Urinary bladder (tissue), 4 donors: ENCODE measurements around the gene VPS8. TPM values are rescaled to one million over a fixed set of nuclear protein-coding genes. Genes with fewer than 3 reads are reported as not detected.

Experiments
- DNase-seq: peaks from one replicate; pipeline ENCODE4 v3.0.0-alpha.2; 2015; ENCODE audit errors: extremely low spot score
- H3K27ac ChIP-seq: one replicate; pipeline ENCODE4 v1.5.1; 2013; ENCODE audit warnings: low read depth, mild to moderate bottlenecking, moderate library complexity
- H3K36me3 ChIP-seq: one replicate; pipeline ENCODE4 v1.6.1; 2013; ENCODE audit warnings: mild to moderate bottlenecking, moderate library complexity; ENCODE audit not compliant: insufficient read depth
- H3K4me1 ChIP-seq: one replicate; pipeline ENCODE4 v1.6.1; 2013; ENCODE audit warnings: mild to moderate bottlenecking, moderate library complexity; ENCODE audit not compliant: insufficient read depth
- H3K4me3 ChIP-seq: one replicate; pipeline ENCODE4 v1.5.1; 2013; ENCODE audit warnings: low read depth, low read length
- whole genome bisulfite sequencing: extraction: QIAGEN DNeasy Blood & Tissue Kit; methylation state at CpG from one replicate; pipeline ENCODE4 v1.1.7; 2013; 5-methylcytosine and 5-hydroxymethylcytosine counted together
- polyA plus RNA-seq: library from polyadenylated mRNA; stranded (reverse); fragments of 200-250 nt; gene quantifications from one replicate; pipeline ENCODE4 v1.2.3, GENCODE V29; 2013
- total RNA-seq: library from RNA; depleted of rRNA; stranded (reverse); fragments of >200 nt; gene quantifications from one replicate; pipeline ENCODE4 v1.2.3, GENCODE V29; 2014
- donor health status: healthy with polysubstance abuse.
- donor health status: healthy.

The VPS8 gene
- total and polyA plus RNA-seq, 2 donors, result 14.0 to 200 TPM

DNA sequence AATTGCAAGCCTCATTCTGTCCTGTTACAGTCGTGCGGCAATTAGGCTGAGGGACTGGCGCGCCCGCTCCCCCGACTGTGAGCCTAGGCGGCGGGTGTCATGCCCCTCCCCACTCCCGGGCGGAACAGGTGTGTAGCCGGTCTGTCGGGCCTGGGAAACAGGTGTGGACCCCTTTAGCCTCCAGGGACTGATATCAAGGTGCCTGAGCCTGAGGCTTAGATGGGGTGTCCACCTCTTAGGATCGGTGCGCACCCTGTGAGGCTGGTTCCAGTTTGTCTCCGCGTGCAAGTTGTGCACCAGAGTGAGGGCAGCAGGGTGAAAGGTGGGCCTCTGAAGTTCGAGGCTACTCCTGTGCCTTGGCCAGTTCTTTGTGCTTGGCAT lies 686 bp downstream of the VPS8 start:
- H3K4me1 ChIP-seq, result no peaks in the 10 kb centered on the region
- no peaks in the 10 kb centered on the region for H3K36me3 ChIP-seq
- DNase-seq, result no peak
- H3K4me3 ChIP-seq, result peak overlapping the region; percentile 73
- 3% methylated on average over 17 of the region's 17 CpGs for WGBS
- H3K27ac ChIP-seq, result no peak overlapping the region

DNA sequence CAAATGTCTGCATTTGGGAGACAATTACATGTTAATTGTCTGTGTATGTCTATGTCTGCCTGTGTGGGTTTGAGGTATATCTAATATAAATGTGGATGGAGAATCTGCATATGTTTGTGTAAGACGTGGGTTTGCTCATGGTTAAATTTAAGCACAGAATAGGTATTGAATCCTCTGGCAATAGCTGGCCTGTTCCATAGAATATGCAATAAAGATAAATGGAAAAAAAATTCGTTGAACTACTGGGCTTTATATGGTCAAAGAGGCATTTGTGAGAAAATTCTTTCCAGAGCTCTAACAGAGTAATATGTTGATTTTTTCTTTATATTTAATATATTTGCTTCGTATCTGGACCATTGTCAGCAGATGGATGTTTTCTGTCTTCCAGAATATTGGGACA lies 1.4 kb downstream of the VPS8 start:
- Histone ChIP-seq H3K4me1 (no peaks in the 10 kb centered on the region), H3K27ac (no peak overlapping the region), H3K36me3 (no peaks in the 10 kb centered on the region), H3K4me3 (no peak overlapping the region)
- WGBS, result 82% methylated on average over 3 of the region's 3 CpGs
- no peak for DNase-seq

DNA sequence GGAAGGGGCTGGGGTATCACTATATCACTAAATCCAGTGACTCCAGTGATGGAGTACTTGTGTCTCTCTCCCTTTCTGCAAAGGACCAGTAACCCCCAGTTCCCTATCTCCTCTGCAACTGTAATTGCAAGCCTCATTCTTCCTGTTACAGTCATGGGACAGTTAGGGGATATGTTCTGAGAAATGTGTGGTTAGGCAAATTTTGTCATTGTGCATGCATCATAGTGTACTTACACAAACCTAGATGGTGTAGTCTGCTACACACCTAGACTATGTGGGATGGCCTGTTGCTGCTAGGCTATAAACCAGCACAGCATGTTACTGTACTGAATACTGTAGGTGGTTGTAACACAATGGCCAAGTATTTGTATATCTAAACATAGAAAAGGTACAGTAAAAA lies 2.2 kb downstream of the VPS8 start:
- Histone ChIP-seq H3K27ac (no peak overlapping the region), H3K4me3 (no peak overlapping the region), H3K4me1 (no peaks in the 10 kb centered on the region), H3K36me3 (no peaks in the 10 kb centered on the region)
- DNase-seq, result no peak

DNA sequence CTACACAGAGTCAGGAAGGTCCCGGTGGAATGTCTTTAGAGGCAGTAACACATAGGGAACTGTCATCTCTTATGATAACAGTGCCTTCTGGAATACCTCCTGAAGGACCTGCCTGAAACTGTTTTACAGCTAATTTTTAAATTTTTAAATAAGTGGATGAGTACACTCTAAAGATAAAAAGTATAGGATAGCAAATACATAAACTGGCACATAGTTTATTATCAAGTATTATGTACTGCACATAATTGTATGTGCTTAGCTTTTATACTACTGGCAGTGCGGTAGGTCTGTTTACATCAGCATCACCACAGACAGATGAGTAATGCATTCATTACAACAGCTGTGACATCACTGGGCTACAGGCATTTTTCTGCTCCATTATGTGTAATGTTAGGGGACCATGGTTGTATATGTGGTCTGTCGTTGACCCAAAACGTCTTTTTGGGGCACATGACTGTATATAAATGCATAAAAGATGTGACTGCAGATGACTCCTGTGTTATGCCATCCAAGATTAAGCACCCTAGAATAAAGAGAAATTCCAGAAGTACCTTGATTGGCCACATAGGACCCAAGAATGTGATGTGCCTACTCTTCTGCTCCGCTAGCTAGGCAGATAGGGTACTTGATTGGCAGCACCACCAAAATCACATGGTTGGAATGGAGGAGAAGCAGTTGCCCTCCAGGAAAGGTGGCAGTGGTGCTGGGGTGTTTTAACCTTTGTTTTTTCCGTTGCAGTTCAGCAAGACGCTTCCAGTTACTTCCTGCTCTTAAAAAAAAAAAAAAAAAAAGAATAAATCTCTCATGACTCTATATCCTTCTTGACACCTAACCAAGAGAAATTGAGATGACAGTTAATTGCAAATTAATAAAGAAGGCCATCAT lies 3.3 kb downstream of the VPS8 start:
- Histone ChIP-seq H3K36me3 (no peaks in the 10 kb centered on the region), H3K27ac (no peak overlapping the region), H3K4me3 (no peak overlapping the region), H3K4me1 (no peaks in the 10 kb centered on the region)
- 75% methylated on average over 7 of the region's 7 CpGs for WGBS
- DNase-seq, result no peak

GRCh38 chr3:184816614-184817013 lies 4.6 kb downstream of the VPS8 start:
- no peak overlapping the region for H3K4me3 ChIP-seq
- H3K27ac ChIP-seq, result no peak overlapping the region
- 93% methylated on average over 5 of the region's 5 CpGs for WGBS
- H3K36me3 ChIP-seq, result no peaks in the 10 kb centered on the region
- no peaks in the 10 kb centered on the region for H3K4me1 ChIP-seq
- DNase-seq, result no peak

DNA sequence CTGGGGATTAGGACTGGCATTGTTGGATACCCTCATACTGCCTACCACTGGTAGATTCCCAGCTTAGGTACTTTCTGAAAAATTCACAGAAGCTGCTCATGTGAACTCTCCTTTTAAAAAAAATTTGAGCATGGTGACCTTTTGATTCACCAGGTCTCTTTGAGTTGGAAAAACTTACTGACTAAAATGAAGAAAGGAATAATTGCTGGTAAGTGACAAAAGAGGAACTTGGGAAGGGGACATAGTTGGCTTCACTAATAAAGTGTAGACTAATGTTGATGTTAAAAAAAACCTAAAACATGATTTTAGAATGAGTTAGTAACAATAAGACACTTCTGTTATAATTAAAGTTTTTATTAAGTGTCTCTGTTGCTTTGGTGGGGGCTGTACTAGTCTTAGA lies 8.6 kb downstream of the VPS8 start:
- no peak for DNase-seq
- H3K4me3 ChIP-seq, result no peak overlapping the region

DNA sequence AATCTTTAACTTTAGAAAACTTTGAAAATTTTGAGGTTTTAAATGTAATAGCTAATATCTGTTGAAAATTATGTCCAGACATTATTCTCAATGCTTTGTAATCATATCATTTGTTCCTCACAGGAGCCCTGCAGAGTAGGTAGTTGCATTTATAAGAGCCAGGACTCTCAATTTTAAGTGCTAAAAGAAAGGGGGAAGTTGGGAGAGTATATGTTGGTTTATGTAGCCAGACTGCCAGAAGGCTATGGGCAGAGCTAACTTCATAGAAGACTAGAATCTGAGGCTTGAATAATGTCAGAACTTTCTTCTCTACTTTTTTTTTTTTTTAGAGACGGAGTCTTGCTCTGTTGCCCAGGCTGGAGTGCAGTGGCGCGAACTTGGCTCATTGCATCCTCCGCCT lies 9.1 kb downstream of the VPS8 start:
- Histone ChIP-seq H3K27ac (no peak overlapping the region), H3K4me3 (no peak overlapping the region), H3K4me1 (no peaks in the 10 kb centered on the region), H3K36me3 (no peaks in the 10 kb centered on the region)
- no peak for DNase-seq
- WGBS, result 97% methylated on average over 4 of the region's 4 CpGs

More for the DNA sequence above, 8.6 kb downstream of the VPS8 start:
- H3K4me1 ChIP-seq, result no peaks in the 10 kb centered on the region
- no peak overlapping the region for H3K27ac ChIP-seq
- no peaks in the 10 kb centered on the region for H3K36me3 ChIP-seq

DNA sequence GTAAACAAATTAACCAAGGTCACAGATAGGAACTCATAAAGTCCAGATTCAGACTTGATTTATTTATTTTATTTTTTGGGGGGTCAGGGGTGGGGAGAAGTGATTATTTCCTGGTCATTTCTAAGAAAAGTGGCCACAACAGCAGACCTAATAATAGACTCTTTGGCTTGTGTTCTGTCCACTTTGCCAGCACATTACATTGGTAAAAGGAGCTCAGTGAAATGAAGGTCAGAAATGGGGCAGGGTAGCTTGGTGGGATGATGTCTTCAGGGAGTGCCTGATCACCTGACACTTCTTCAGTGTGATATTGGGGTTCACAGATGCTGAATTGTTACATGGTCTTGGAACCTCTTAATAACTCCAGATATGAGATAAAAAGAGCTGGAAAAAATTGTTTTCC lies 10.1 kb downstream of the VPS8 start:
- H3K4me3 ChIP-seq, result no peak overlapping the region
- no peaks in the 10 kb centered on the region for H3K4me1 ChIP-seq
- H3K27ac ChIP-seq, result no peak overlapping the region
- DNase-seq, result no peak
- no peaks in the 10 kb centered on the region for H3K36me3 ChIP-seq

DNA sequence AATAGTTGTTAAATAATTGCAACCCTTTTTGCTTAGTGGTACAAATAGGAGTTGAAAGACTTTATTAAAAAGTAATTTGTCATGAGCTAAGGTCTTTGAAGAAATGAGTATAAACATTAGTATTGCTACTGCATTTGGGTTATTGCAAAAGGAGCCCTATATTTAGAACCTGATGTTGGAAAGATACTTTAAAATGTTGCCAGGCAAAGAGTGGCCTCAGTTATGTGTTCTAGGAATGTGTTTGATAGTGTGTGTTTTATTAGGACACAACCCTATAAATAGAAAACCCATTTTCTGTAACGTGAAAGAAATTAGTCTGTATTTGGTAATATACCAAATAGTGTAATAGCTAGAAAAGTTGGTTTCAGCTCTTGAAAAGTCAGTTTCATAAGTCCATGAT lies 10.7 kb downstream of the VPS8 start:
- H3K4me3 ChIP-seq, result no peak overlapping the region
- no peaks in the 10 kb centered on the region for H3K4me1 ChIP-seq
- H3K27ac ChIP-seq, result no peak overlapping the region
- no peak for DNase-seq
- no peaks in the 10 kb centered on the region for H3K36me3 ChIP-seq
- WGBS, result 21% methylated on average over 1 of the region's 1 CpG

DNA sequence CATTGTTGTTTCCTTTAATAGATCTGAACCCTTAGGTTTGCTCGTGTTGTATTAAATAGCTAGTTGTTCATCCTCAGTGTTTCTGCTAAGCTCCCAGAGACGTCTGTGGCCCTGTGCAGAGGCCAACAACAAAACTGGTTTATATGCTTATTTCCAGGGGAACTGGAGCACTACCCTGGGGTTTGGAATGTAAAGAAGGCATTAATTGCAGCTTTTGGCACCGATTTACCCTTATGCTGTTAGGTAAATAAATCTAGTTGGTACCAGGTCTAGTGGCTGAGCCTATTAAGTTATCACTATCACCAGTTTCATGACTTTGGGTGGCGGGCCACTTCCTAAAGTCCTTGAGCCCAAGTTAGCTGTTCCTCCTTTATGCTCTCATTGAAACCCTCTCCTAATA lies 12.0 kb downstream of the VPS8 start:
- H3K4me3 ChIP-seq, result no peak overlapping the region

GRCh38 chr3:184825121-184825820 lies 13.3 kb downstream of the VPS8 start:
- Histone ChIP-seq H3K4me1 (no peaks in the 10 kb centered on the region), H3K4me3 (no peak overlapping the region), H3K36me3 (no peaks in the 10 kb centered on the region), H3K27ac (no peak overlapping the region)
- WGBS, result 90% methylated on average over 6 of the region's 6 CpGs
- no peak for DNase-seq

More for the DNA sequence above, 12.0 kb downstream of the VPS8 start:
- Histone ChIP-seq H3K27ac (no peak overlapping the region), H3K4me1 (no peaks in the 10 kb centered on the region), H3K36me3 (no peaks in the 10 kb centered on the region)
- WGBS, result 80% methylated on average over 4 of the region's 4 CpGs
- DNase-seq, result no peak

DNA sequence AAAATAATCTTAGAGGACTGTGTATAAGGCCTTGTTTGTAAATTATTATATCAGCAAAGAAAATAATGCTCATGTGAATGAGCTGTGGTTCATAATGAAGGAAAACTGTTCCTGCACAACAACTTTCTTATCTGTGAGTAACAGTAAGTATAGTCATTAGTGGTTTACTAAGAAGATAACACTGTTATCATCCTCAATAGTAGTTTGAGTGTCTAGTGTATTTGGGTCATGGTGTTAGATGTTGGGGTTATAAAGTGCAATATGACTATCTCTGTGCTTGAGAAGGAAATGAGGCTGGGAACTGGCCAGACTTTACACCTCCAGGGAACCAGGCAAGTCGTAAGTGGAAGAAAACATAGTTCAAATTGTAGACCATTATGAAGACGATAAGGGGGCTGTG lies 15.6 kb downstream of the VPS8 start:
- no peak for DNase-seq
- H3K36me3 ChIP-seq, result peaks cover 3% of the 10 kb centered on the region
- no peaks in the 10 kb centered on the region for H3K4me1 ChIP-seq
- no peak overlapping the region for H3K4me3 ChIP-seq
- WGBS, result 91% methylated on average over 2 of the region's 2 CpGs
- no peak overlapping the region for H3K27ac ChIP-seq

GRCh38 chr3:184832044-184832443 lies 20.1 kb downstream of the VPS8 start:
- H3K27ac ChIP-seq, result no peak overlapping the region
- H3K36me3 ChIP-seq, result peaks cover 11% of the 10 kb centered on the region

DNA sequence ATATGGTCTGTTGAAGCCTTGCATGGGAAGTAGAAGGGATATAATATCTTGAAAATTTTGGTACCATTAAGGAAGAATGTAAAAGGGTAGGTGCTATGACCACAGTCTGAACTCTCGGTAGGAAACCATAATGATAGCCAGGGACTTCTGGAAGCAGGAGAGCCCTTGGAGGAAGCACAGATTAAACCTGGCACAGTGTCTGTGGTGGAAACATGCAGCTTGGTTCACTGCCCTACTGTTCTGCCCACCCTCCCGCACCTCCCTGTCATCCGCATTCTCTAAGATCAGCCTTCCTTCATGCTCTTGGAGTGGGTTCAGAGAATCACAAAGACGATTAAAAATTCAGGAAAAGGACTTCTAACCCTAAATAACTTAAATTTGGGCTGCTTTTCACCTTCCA lies 20.9 kb downstream of the VPS8 start:
- DNase-seq, result no peak
- H3K36me3 ChIP-seq, result peaks cover 11% of the 10 kb centered on the region
- 92% methylated on average over 4 of the region's 4 CpGs for WGBS

More at GRCh38 chr3:184832044-184832443, 20.1 kb downstream of the VPS8 start:
- H3K4me3 ChIP-seq, result no peak overlapping the region
- no peak for DNase-seq
- no peaks in the 10 kb centered on the region for H3K4me1 ChIP-seq

More for the DNA sequence above, 20.9 kb downstream of the VPS8 start:
- Histone ChIP-seq H3K4me1 (no peaks in the 10 kb centered on the region), H3K27ac (no peak overlapping the region), H3K4me3 (no peak overlapping the region)
